H9 (cell line): Measurements from ENCODE around the gene CCDC182. TPM values are rescaled to one million over a fixed set of nuclear protein-coding genes. Genes with fewer than 3 reads are reported as not detected.

ENCODE experiments used
- DNase-seq: peaks from one replicate; pipeline ENCODE4 v3.0.0-alpha.2; 2017
- H2AFZ ChIP-seq: one replicate; pipeline ENCODE4 v1.6.1; 2013; ENCODE audit warnings: mild to moderate bottlenecking, low read length, control low read depth, moderate library complexity
- H2AK5ac ChIP-seq: 2 replicates; pipeline ENCODE4 v1.6.1; 2013; ENCODE audit warnings: low read length, control low read depth, mixed read lengths; ENCODE audit not compliant: insufficient read length
- H2BK120ac ChIP-seq: one replicate; pipeline ENCODE4 v1.6.1; 2013; ENCODE audit warnings: low read depth, mild to moderate bottlenecking, low read length, control low read depth, inconsistent platforms; ENCODE audit not compliant: poor library complexity, severe bottlenecking
- H2BK12ac ChIP-seq: 2 replicates; pipeline ENCODE4 v1.6.1; 2013; ENCODE audit warnings: low read length, control low read depth, mixed read lengths, low read depth; ENCODE audit not compliant: insufficient read length
- H2BK15ac ChIP-seq: 2 replicates; pipeline ENCODE4 v1.6.1; 2013; ENCODE audit warnings: low read depth, low read length, control low read depth
- H2BK20ac ChIP-seq: one replicate; pipeline ENCODE4 v1.6.1; 2013; ENCODE audit warnings: low read depth, mild to moderate bottlenecking, low read length, control low read depth, inconsistent platforms; ENCODE audit not compliant: poor library complexity, severe bottlenecking
- H2BK5ac ChIP-seq: 2 replicates; pipeline ENCODE4 v1.6.1; 2013; ENCODE audit warnings: low read length, control low read depth, mixed read lengths; ENCODE audit not compliant: insufficient read length
- H3K14ac ChIP-seq: 2 replicates; pipeline ENCODE4 v1.6.1; 2013; ENCODE audit warnings: low read length, control low read depth; ENCODE audit not compliant: insufficient read depth
- H3K18ac ChIP-seq: 2 replicates; pipeline ENCODE4 v1.6.1; 2013; ENCODE audit warnings: low read depth, mild to moderate bottlenecking, mixed read lengths, low read length, control low read depth; ENCODE audit not compliant: insufficient read length
- H3K23ac ChIP-seq: 2 replicates; pipeline ENCODE4 v1.6.1; 2013; ENCODE audit warnings: low read length, control low read depth, mixed read lengths, low read depth; ENCODE audit not compliant: insufficient read length
- H3K23me2 ChIP-seq: 2 replicates; pipeline ENCODE4 v1.6.1; 2013; ENCODE audit warnings: low read depth, mild to moderate bottlenecking, mixed read lengths, low read length, control low read depth; ENCODE audit not compliant: insufficient read length, poor library complexity, severe bottlenecking
- H3K27ac ChIP-seq: 2 replicates; pipeline ENCODE4 v1.5.1; 2013; ENCODE audit warnings: low read length, control low read depth, mixed read lengths, low read depth; ENCODE audit not compliant: insufficient read length
- H3K27me3 ChIP-seq: 2 replicates; pipeline ENCODE4 v1.6.1; 2013; ENCODE audit warnings: low read length, control low read depth, inconsistent platforms; ENCODE audit not compliant: insufficient read depth
- H3K4ac ChIP-seq: 2 replicates; pipeline ENCODE4 v1.6.1; 2013; ENCODE audit warnings: low read depth, mild to moderate bottlenecking, control low read depth, inconsistent platforms, low read length, moderate library complexity
- H3K4me1 ChIP-seq: 2 replicates; pipeline ENCODE4 v1.6.1; 2013; ENCODE audit warnings: low read length, control low read depth, inconsistent platforms; ENCODE audit not compliant: insufficient read depth
- H3K4me2 ChIP-seq: 2 replicates; pipeline ENCODE4 v1.6.1; 2013; ENCODE audit warnings: low read length, control low read depth, mixed read lengths; ENCODE audit not compliant: insufficient read length, insufficient read depth
- H3K56ac ChIP-seq: 2 replicates; pipeline ENCODE4 v1.6.1; 2013; ENCODE audit warnings: low read depth, mild to moderate bottlenecking, mixed read lengths, low read length, control low read depth; ENCODE audit not compliant: insufficient read length
- H3K79me1 ChIP-seq: 2 replicates; pipeline ENCODE4 v1.6.1; 2013; ENCODE audit warnings: low read depth, mild to moderate bottlenecking, moderate library complexity, low read length, control low read depth, inconsistent platforms; ENCODE audit not compliant: insufficient read depth, poor library complexity, severe bottlenecking
- H3K79me2 ChIP-seq: 2 replicates; pipeline ENCODE4 v1.6.1; 2013; ENCODE audit warnings: low read length, control low read depth, inconsistent platforms; ENCODE audit not compliant: insufficient read depth
- H3K9ac ChIP-seq: 2 replicates; pipeline ENCODE4 v1.6.1; 2013; ENCODE audit warnings: low read length, control low read depth, mixed read lengths; ENCODE audit not compliant: insufficient read length; ENCODE audit errors: extremely low read depth
- H3K9me3 ChIP-seq: one replicate; pipeline ENCODE4 v1.6.1; 2013; ENCODE audit warnings: low read depth, low read length, inconsistent platforms; ENCODE audit not compliant: control insufficient read depth
- H3T11ph ChIP-seq: one replicate; pipeline ENCODE4 v1.6.1; 2013; ENCODE audit warnings: mild to moderate bottlenecking, low read length, control low read depth, inconsistent platforms
- H4K20me1 ChIP-seq: one replicate; pipeline ENCODE4 v1.6.1; 2013; ENCODE audit not compliant: control insufficient read depth, insufficient read length, insufficient read depth
- H4K5ac ChIP-seq: 2 replicates; pipeline ENCODE4 v1.6.1; 2013; ENCODE audit warnings: low read depth, mild to moderate bottlenecking, mixed read lengths, low read length, control low read depth; ENCODE audit not compliant: insufficient read length
- H4K8ac ChIP-seq: replicated peaks from 2 replicates; pipeline ENCODE4 v1.6.1; 2013; ENCODE audit warnings: low read length, control low read depth, mixed read lengths, low read depth; ENCODE audit not compliant: insufficient read length
- H4K91ac ChIP-seq: 2 replicates; pipeline ENCODE4 v1.6.1; 2013; ENCODE audit warnings: low read depth, mild to moderate bottlenecking, moderate library complexity, mixed read lengths, low read length, control low read depth; ENCODE audit not compliant: insufficient read length
- H3K27ac Mint-ChIP-seq, 3 experiments: 2 replicates in 2 of 3; 3 replicates in 1 of 3; pipeline ENCODE4 v1.8.0; 2020 to 2021; ENCODE audit warnings: mixed read lengths in 3 of 3, mild to moderate bottlenecking in 1 of 3, moderate library complexity in 1 of 3
- H3K27me3 Mint-ChIP-seq: 2 replicates; pipeline ENCODE4 v1.8.0; 2021; ENCODE audit warnings: low read depth, mild to moderate bottlenecking, moderate library complexity, mixed read lengths
- H3K36me3 Mint-ChIP-seq, 3 experiments: 2 replicates in 2 of 3; 3 replicates in 1 of 3; pipeline ENCODE4 v1.8.0; 2020 to 2021; ENCODE audit warnings: low read depth in 3 of 3, mixed read lengths in 3 of 3; ENCODE audit not compliant: insufficient read depth in 1 of 3
- H3K4me1 Mint-ChIP-seq, 2 experiments: 2 replicates each; pipeline ENCODE4 v1.8.0; 2020; ENCODE audit warnings: mixed read lengths in 2 of 2
- H3K4me3 Mint-ChIP-seq, 2 experiments: 2 replicates in 1 of 2; 3 replicates in 1 of 2; pipeline ENCODE4 v1.8.0; 2020 to 2021; ENCODE audit warnings: mild to moderate bottlenecking in 2 of 2, mixed read lengths in 2 of 2, moderate library complexity in 1 of 2
- H3K9me3 Mint-ChIP-seq, 2 experiments: 2 replicates in 1 of 2; 3 replicates in 1 of 2; pipeline ENCODE4 v1.8.0; 2020; ENCODE audit warnings: mild to moderate bottlenecking in 2 of 2, mixed read lengths in 2 of 2, moderate library complexity in 1 of 2
- CTCF ChIP-seq: fragments of 200-600 bp; sonication (generic); conservative IDR thresholded peaks from 3 replicates; pipeline ENCODE4 v1.8.0; 2021; ENCODE audit warnings: antibody characterized with exemption, mild to moderate bottlenecking
- WGBS: extraction: QIAGEN DNeasy Blood & Tissue Kit; methylation state at CpG from one replicate; pipeline ENCODE4 v1.1.7; 2013; ENCODE audit warnings: missing lambda C conversion rate, low lambda C conversion rate, mixed read lengths; ENCODE audit not compliant: insufficient read length; ENCODE audit errors: extremely low coverage; 5-methylcytosine and 5-hydroxymethylcytosine counted together
- total RNA-seq: library from RNA; stranded (reverse); gene quantifications from 2 replicates; pipeline ENCODE4 v1.2.1, GENCODE V29; 2021

Gene CCDC182
- total RNA-seq, 1 experiment from 2014 or later, result not detected

- H2BK12ac ChIP-seq, result no peak overlapping the region
- H2BK15ac ChIP-seq, result no peak overlapping the region
- H4K8ac ChIP-seq, result no peak overlapping the region
- H3K79me1 ChIP-seq, result no peaks in the 10 kb centered on the region
- DNase-seq, result no peak
- no peaks in the 10 kb centered on the region for H3K9me3 Mint-ChIP-seq
- H3T11ph ChIP-seq, result no peak overlapping the region
- H3K4me1 Mint-ChIP-seq, result 0 out of 4 replicates have a peak, but pooled peaks cover 0 to 5% of the 10 kb centered on the region in 2 experiments
- H3K27ac ChIP-seq, result no peak overlapping the region
- no peak overlapping the region for H3K27ac Mint-ChIP-seq
- H3K18ac ChIP-seq, result no peak overlapping the region
- H2BK120ac ChIP-seq, result no peak overlapping the region
- H4K20me1 ChIP-seq, result no peaks in the 10 kb centered on the region
- H3K9ac ChIP-seq, result no peak overlapping the region
- H4K5ac ChIP-seq, result no peak overlapping the region
- no peak for TF ChIP-seq CTCF
- H3K23me2 ChIP-seq, result no peaks in the 10 kb centered on the region
- no peaks in the 10 kb centered on the region for H3K4me1 ChIP-seq
- no peak overlapping the region for H3K23ac ChIP-seq
- H3K27me3 Mint-ChIP-seq, result peaks cover 20% of the 10 kb centered on the region
- H3K14ac ChIP-seq, result no peak overlapping the region
- H3K4me2 ChIP-seq, result no peak overlapping the region
- no peak overlapping the region for H4K91ac ChIP-seq
- H3K56ac ChIP-seq, result no peak overlapping the region
- H2AK5ac ChIP-seq, result no peak overlapping the region
- WGBS, result no CpG with 5 or more reads among the region's 7 CpGs
- H2BK5ac ChIP-seq, result no peak overlapping the region
- H2AFZ ChIP-seq, result no peak overlapping the region
- no peaks in the 10 kb centered on the region for H3K36me3 Mint-ChIP-seq
- no peak overlapping the region for H3K4ac ChIP-seq
- H3K9me3 ChIP-seq, result no peaks in the 10 kb centered on the region
- H3K27me3 ChIP-seq, result no peaks in the 10 kb centered on the region
- no peaks in the 10 kb centered on the region for H3K79me2 ChIP-seq
- no peak overlapping the region for H2BK20ac ChIP-seq
- H3K4me3 Mint-ChIP-seq, result no peak overlapping the region
Measured at GRCh38 chr17:57722704-57723043, 22.4 kb downstream of the CCDC182 start.
